ENCODE data around the gene FAM50B.
"Not testable (repeated sequence)": the region's sequence is repeated elsewhere in the genome, so short reads cannot be mapped to it uniquely, and the experiment has no call there.

Gene FAM50B

DNA sequence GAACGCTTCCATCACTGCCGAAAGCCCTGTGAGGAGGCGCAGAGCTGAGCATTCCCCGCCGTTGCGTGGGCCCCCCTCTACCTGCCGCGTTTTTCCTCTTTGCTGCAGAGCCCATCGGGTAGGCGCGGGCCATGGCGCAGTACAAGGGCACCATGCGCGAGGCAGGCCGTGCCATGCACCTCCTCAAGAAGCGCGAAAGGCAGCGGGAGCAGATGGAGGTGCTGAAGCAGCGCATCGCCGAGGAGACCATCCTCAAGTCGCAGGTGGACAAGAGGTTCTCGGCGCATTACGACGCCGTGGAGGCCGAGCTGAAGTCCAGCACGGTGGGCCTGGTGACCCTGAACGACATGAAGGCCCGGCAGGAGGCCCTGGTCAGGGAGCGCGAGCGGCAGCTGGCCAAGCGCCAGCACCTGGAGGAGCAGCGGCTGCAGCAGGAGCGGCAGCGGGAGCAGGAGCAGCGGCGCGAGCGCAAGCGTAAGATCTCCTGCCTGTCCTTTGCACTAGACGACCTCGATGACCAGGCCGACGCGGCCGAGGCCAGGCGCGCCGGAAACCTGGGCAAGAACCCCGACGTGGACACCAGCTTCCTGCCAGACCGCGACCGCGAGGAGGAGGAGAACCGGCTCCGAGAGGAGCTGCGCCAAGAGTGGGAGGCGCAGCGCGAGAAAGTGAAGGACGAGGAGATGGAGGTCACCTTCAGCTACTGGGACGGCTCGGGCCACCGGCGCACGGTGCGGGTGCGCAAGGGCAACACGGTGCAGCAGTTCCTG is 693 bp downstream of the FAM50B start:
- no peak for DNase-seq

DNA sequence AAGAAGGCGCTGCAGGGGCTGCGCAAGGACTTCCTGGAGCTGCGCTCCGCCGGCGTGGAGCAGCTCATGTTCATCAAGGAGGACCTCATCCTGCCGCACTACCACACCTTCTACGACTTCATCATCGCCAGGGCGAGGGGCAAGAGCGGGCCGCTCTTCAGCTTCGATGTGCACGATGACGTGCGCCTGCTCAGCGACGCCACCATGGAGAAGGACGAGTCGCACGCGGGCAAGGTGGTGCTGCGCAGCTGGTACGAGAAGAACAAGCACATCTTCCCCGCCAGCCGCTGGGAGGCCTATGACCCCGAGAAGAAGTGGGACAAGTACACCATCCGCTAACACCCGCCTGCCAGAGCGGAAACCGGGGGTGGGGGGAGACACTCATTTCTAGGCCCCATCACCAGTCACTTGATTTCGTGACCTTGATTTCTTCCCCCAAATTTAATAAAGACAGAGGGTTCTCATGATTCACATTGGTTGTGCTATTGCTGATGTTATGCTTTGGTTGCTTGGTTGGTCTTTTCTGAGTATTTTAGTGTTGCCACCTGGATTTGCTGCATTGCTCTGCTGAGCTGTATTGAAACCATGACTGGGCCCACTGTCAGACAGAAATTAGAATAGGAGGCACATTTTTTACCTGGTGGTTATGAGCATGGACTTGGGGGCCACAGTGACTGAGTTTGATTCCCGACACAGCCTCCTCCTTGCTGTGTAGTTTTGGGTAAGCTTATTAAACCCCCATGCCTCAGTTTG is 1.5 kb downstream of the FAM50B start:
- no peak for DNase-seq

DNA sequence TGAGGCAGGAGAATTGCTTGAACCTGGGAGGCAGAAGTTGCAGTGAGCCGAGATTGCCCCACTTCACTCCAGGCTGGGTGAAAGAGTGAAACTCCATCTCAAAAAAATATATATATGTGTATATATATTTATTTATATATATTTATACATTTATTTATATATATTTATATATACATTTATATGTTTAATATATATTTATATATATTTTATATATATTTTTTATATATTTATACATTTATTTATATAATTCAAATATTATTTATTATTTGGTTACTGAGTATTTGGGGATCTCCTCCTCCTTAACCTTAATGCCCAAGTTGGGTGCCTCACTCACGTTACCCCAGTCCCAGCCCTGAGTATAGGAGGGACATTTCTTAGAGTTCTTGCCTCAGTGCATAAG is 2.7 kb downstream of the FAM50B start:
- no peak for DNase-seq

DNA sequence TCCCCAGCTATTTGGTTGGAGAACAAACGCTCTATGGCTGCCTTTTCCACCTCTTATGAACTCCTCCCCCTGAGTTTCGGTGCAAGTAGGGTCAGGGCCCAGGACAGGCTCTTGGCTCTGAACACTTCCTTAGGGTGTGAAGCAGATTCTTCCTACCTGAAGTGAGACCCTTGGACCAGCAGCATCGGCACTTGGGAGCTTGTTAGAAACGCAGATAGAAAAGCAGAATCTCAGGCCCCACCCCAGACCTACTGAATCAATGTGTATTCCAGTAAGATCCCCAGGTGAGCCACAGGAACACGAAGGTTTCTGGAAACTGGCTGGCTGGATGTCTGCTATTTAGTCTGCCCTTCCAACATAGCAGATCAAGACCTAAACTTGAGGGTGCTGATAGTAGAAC is 3.2 kb downstream of the FAM50B start:
- DNase-seq: no peak

DNA sequence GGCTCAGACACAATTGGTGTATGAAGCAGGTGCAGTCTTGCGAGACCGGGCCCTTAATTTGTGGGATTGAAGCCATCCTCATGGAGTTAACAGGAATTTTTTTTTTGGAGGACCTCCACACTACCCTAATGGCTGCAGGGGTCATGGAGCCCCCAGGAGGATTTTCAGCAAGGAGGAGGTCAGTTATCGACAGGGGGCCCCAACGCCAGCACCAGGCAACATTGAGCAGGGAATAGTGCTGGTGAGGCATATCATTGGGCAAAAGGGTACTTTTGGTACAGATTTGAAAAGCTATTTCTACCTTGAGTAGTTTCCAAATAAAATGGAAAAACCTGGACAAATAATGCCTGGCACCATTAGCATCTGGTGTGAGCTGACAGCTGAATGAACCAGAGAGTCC is 6.7 kb downstream of the FAM50B start:
- DNase-seq: no peak

DNA sequence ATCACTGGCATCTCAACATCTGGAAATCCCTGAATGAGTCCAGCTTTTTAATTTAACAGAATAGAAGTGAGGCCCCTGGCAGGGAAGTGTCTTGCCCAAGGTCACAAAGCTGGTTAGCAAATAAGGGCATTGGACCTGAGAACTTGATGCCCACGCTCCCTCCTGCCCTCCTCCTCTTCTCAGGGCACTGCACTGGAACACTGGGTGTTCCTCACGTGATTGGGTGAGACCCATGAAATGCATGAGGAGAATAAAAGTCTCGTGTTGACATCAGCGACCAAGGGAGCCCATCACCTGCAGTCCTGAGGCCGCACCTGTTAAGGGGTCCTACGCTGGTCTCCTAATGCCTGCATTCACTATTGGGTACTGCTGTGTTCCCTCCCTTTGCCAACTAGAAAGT is 7.4 kb downstream of the FAM50B start:
- no peak for DNase-seq

DNA sequence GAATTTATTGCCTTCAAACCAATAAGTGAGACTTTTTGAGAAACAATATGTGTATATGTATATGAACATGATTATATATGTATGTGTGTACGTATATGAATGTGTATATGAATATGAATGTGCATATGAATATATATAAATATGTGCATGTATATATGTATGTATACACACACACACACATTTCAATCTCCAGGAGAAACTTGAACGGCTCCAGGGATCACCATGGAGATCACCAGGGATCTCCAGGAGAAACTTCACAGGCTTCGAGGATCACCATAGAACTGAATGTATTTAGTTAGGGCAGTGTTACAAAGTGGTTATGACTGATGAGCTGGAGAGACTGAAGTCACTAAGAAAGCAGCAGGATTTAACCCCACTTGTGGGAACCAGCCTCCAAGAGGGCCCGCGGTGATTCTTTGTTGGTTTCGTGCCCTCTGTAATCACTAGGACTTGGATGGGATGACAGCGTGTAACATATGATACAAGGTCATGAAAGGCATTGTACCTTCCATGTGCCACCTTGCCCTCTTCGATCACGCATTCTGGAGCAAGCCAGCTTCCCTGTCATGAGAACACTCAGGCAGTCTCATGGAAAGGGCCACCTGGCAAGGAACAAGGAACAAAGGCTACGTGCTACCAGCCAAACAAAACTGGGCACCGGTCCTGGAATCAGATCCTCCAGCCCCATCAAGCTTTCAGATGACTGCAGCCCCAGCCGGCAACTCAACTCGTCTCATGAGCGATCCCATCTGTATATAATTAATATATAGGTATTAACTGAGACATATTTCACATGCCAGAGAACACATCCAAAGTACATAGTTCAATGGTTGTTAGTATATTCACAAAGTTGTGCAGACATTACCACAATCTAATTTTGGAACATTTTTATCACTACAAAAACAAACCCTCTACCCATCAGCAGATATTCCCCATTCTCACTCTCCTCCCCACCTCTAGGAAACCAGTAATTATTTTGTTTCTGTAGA is 8.6 kb downstream of the FAM50B start:
- peak; percentile 51 for DNase-seq

DNA sequence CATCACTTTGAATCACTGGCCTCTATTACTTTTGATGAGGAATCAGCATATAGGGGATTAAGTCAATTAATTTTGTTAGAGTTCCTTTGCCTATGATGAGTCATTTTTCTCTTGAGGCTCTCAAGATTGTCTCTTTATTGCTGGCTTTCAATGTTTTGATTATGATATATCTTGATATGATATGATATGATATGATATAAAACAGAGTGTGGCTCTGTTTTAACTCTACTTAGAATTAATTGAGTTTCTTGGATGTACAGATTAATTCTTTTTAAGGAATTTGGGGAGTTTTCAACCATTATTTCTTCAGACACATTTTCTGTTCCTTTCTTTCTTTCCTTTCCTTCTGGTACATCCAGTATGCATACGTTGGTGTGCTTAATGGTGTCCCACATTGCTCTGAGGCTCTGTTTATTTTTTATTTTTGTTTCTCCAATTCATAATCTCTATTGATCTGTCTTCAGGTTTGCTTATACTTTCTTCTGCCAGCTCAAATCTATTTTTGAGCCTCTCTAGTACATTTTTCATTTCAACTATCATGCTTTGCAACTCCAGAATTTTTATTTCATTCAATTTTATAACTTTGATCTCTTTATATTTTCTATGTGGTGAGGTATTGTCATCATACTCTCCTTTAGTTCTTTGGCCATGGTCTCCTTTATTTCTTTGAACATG is 10.8 kb downstream of the FAM50B start:
- DNase-seq: no peak

DNA sequence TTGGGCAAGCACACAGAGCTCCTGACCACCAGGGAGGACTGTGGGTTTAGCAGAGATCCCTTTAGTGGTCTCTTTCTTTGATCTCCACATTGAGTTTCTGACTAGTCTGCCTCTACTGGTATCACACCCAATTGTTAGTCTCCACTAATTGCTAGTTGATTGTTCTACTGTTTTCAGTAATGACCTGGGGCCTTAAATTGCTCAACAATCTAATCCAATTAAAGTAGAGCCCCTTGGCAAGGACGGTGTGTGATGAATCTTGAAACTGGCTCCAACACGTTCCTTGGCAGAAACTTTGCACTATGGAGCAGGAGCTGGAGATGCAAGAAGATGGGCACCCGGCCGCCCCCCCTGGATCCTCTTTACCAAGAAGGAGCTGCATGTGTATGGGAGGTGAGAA is 12.3 kb downstream of the FAM50B start:
- DNase-seq: no peak

DNA sequence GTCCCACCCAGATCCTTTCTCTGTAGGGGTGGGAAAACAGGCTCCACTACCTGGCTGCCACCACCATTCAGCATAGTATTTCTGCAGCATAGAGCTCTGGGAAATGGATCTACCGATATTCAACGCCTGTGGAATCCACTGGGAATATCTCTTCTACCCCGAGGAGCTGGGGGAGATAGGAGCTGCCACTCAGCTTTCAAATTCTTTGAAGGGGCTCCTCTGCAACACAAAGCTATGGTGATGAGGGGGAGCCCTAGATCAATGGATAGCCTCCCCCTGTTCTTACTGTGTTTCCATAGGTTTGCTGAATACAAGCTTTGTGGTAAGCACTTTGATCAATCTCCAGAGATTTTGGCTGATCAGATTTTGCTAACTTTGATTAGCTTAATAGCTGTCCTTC is 12.9 kb downstream of the FAM50B start:
- no peak for DNase-seq

DNA sequence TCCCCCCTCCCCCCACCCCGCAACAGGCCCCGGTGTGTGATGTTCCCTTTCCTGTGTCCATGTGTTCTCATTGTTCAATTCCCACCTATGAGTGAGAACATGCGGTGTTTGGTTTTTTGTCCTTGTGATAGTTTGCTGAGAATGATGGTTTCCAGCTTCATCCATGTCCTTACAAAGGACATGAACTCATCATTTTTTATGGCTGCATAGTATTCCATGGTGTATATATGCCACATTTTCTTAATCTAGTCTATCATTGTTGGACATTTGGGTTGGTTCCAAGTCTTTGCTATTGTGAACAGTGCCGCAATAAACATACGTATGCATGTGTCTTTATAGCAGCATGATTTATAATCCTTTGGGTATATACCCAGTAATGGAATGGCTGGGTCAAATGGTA is 14.1 kb downstream of the FAM50B start:
- DNase-seq: not testable (repeated sequence)

DNA sequence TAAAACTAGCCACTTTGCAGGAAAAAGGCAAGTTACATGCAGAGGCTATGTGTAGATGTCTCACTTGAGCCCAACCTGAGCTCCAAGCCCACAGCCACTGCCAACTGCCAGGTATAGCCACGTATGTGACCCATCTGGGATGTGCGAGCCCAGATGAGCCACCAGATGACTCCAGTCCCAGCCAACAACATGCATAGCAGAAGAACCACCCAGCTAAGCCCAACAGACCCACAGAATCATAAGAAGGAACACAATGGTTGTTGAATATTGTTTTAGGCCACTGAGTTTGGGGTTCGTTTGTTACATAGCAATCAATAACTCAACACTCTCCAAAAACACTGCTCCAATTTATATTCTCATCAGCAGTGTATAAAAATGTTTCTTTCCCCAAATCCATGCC is 16.3 kb downstream of the FAM50B start:
- DNase-seq: no peak

DNA sequence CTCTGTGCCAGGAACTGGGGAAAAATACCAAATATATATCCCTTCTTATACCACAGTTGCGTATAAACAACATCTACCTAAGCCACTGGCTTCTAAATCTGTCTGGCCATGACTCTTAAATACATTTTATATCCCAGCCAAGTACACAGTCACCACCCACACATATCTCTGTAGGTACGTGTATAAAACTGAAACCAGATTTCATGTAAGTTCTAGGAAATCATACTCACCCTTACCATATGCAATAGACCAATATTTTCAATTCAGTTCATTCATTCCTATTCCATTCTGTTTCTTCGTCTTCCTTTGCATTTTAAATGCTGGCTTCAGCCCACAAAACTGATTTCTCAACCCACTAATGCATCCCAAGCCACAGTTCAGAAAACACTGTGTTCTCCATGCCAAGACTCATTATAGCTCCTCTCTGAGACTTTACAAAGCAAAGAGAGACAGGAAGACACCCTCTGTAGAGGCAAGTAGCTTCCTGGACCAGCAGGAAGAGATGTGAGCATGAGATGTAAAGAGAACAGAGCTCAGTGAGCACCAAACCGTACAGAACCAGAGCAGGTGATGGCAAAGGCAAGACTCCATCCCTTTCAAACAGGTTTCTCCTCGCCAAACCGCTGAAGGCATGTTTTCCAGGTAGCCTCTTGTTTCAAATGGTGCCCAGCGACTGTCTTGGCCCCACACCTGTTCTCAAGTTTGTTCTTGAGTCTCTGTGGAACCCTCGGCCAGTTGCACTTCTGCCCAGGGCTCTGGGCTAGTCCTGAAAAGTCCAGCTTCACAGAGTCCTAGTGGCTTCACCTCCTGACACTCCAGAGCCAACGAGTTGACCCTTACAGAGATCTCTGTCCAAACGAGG is 18.7 kb downstream of the FAM50B start:
- peak; percentile 61 for DNase-seq

DNA sequence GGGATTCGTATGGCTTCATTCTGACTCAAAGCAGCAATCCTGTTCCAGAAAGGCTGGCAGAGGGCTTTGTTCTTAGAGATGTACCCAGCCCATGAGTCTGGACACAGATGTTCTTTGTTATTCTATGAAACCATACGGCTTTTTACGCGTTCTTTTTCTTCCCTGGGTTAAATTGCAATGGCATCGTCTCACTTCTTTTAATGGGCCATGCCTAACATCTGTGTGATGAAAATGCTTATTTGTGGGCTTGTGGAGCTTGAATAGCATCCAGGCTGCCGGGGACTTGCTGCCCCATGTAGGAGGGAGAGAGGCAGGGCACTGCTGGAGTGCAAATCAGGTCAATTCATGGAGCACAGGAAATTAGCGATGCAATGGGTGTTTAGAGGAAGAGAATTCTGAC is 19.4 kb downstream of the FAM50B start:
- peak; percentile 51 for DNase-seq

DNA sequence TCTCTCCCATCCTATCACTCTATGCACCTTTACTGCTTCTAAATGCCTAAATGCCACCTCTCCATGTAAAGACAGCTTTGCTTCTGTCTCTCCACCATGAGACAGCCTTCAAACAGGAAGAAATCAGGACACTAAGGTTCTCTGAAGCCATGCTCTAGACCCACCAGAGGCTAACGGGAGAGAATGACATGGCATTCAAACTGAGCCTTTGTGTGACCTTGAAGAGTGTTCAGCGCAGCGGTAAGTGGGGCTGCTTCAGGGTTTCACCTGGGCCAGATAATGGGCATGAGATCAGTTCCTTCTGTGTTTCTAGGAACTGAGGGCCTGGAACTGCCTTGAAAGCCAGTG is 20.1 kb downstream of the FAM50B start:
- DNase-seq: no peak

DNA sequence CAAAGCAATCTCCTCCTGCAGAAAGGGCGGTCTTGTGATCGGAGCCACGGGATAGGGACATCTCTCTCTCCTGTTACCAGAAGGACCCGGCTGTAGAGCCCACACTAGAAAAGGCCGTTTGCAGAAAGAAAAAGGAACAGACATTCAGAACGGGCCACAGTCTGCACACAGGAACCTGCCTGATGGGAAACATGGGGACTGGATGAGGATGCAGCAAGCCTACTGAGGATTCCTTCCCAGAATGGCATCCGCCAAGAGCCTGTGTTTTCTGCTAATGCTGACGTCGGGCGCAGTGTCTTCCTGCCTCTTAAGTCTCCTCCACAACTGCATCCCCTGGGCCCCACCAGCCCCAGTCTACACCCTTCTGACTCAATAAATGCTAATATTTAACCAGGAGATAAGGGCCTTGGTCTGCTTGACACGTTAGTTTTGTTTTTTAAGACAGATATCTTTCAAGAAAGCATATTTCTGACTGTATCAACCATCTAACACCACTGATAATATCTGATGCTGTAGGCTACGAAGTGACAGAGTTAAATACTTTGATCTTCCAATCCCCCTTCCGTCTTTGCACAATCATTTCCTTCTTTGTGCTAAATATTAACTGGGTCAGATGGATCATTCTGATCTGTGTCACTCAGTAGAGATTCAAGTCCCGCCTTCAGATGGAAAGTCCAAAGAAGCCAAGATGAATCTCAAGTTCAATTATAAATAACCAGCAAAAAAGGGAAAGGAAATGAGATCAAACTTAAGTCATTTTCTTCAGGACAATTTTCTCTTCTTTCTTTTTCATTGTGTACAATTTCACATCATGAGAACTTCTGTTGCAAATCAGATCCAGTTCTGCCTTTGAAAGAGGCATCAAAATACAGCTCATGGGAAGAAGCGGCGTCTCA is 20.7 kb downstream of the FAM50B start:
- no peak for DNase-seq

DNA sequence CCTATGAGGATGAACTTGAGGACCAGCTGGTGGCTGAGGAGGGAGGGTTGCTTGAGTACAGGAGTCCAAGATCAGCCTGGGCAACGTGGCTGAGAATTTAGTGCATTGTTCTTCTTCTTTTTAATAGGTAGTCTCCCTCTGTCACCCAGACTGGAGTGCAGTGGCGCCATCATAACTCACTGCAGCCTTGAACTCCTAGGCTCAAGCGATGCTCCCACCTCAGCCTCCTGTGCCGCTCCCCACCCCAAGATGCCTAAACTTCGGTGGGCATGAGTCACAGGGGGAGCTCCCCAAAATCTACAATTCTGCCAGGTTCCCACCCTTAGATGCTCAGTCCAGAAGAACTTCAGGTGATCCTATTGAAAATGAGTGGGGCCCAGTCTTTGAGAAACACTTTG is 21.4 kb downstream of the FAM50B start:
- no peak for DNase-seq

DNA sequence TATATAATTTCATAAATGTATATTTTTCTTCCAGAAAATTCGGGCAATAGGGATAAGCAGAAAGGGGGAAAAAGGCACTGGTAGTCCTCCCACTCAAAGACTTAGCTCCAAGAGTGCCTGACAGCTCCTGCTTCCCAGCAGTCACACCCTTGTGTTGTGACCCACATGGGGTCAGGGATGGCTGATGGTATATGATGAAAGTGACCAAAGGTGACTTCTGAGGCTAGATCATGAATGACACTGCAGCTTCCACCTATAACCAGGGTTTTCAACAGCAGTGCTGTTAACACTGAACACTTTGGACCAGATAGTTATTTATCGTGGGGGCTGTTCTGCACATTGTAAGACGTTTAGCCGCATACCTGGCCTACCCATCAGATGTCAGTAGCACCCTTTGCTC is 22.3 kb downstream of the FAM50B start:
- no peak for DNase-seq

DNA sequence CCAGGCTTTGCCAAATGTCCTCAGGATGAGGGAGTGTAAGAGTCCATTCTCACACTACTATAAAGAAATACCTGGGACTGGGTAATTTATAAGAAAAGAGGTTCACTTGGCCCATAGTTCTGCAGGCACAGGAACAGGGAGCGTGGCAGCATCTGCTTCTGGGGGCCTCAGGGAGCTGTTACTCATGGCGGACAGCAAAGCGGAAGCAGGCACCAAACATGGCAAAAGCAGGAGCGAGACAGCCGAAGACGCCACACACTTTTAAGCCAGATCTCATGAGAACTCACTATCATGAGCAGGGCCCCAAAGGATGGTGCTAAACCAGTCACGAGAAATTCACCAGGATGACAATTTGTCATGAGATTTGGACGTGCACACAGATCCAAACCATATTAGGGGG is 22.8 kb downstream of the FAM50B start:
- no peak for DNase-seq

DNA sequence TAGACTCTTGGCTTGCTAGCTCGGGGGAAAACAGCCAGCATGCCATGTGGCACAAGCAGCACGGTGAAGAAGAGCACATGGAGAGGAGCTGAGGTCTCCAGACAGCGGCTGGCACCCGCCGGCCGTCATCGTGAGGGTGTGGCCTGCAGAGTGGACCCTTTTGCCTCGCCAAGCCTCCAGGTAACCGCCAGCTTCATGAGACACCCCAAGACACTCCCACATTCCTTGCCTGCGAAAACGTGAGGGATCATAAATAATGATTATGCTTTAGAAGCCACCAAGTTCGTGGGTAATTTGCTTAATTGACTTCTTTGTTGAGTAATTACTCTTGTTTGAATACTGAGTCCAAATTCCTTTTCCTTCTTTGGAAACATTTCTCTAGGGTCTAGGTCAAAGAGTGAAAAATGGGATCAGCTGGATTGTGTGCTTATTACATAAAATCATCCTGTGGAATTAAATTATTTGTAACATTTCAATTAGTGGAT is 23.2 kb downstream of the FAM50B start:
- no peak for DNase-seq
